ENCODE measurements around the gene BMPER.

DNA sequence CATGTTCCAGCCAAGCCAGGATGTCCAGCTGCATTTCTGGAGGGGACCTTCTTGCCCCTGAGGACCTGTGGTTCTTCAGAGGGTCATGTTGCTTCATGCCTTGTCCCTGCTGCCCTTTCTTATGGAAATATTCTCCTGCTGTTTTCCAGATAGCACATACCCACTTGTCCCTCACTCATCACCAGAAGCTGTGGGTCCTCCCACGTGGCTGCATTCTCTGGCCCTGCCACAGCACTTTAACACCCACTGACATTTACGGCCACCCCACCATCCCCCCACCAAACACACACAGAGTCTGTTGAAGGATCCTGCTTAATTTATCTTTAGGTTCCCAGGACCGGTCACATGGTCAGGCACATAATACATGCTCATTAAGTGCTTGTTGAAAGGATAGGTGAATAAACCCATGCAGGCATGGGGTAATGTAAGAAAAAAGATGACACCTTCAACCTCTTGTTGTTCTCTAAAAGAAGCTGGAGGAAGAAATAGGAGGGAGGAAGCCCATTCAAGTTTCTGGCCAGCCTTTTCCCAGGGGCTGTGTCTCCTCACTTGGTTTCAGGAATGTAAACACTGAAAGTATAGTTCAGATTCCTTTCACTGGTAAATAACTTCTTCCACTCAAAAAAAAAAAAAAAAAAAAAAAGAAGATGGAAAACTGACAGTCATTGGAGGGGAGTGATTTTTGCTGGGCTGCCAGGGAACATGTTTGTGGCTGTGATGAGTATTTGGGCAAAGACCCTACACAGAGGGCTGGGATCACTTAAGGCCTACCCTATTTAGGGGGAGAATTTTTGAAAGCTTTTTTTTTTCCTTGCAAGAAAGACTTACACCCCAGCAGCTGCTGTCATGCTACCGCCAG is 19.8 kb upstream of the BMPER start:
- TF ChIP-seq CTCF (IDR thresholded peaks at IDR 0.05), result no peak
- no peak for TF ChIP-seq POLR2A (IDR thresholded peaks at IDR 0.05)

Data from uterus (tissue), 2 donors.